Naive thymus-derived CD8-positive, alpha-beta T cell (primary cell): ENCODE measurements around the gene TGFBR3. TPM values are rescaled to one million over a fixed set of nuclear protein-coding genes. Genes with fewer than 3 reads are reported as not detected.

Experiments
- ATAC-seq, 2 donors: fragments of 150-1000 bp; cut with Tn5 transposase in 1 of 2; sonication (Bioruptor Pico), chemical (Tn5 transposase) in 1 of 2; 1 replicate in 1 of 2; 2 replicates in 1 of 2; pipeline ENCODE4 v1.10.0; 2021; ENCODE audit warnings: mild to moderate bottlenecking in 2 of 2, moderate library complexity in 2 of 2
- POLR2A ChIA-PET: fragments of 350-600 bp; sonication (Branson Sonifier 250); formaldehyde crosslinking; loops from one replicate; lab custom pipeline; 2021; ENCODE audit warnings: antibody characterized with exemption; lab: Charles Lee
- DNase-seq, 10 donors: peaks; one replicate each; pipeline versions ENCODE4 v3.0.0 to v3.0.0-alpha.2; 2020 to 2022
- H3K27ac Mint-ChIP-seq, 10 donors: one replicate each; pipeline ENCODE4 v1.8.0; 2020 to 2022; ENCODE audit warnings: mild to moderate bottlenecking in 10 of 10, mixed read lengths in 10 of 10, moderate library complexity in 4 of 10, inconsistent platforms in 1 of 10
- H3K27me3 Mint-ChIP-seq, 5 donors: one replicate each; pipeline ENCODE4 v1.8.0; 2021 to 2022; ENCODE audit warnings: mixed read lengths in 5 of 5
- H3K36me3 Mint-ChIP-seq, 3 donors: one replicate each; pipeline ENCODE4 v1.8.0; 2020 to 2022; ENCODE audit warnings: mixed read lengths in 3 of 3, mild to moderate bottlenecking in 2 of 3, inconsistent platforms in 1 of 3
- H3K4me1 Mint-ChIP-seq, 4 donors: one replicate each; pipeline ENCODE4 v1.8.0; 2021 to 2022; ENCODE audit warnings: mixed read lengths in 4 of 4
- H3K4me3 Mint-ChIP-seq, 10 donors: one replicate each; pipeline ENCODE4 v1.8.0; 2020 to 2022; ENCODE audit warnings: mild to moderate bottlenecking in 10 of 10, mixed read lengths in 10 of 10, moderate library complexity in 6 of 10, inconsistent platforms in 1 of 10
- H3K9me3 Mint-ChIP-seq, 9 donors: one replicate each; pipeline ENCODE4 v1.8.0; 2020 to 2022; ENCODE audit warnings: mixed read lengths in 9 of 9, mild to moderate bottlenecking in 3 of 9, inconsistent platforms in 1 of 9, moderate library complexity in 1 of 9
- polyA plus RNA-seq, 3 donors: library from polyadenylated mRNA; unstranded; fragments of 300-500 nt; fragmentation: Illumina TruSeq; gene quantifications; one replicate each; pipeline ENCODE4 v1.2.3, GENCODE V29; 2021
- total RNA-seq, 8 experiments: library from RNA in 2 of 8; stranded (reverse) in 2 of 8; gene quantifications; one replicate each; pipeline ENCODE4 v1.2.3 and lab custom pipeline; 2021 to 2026

Gene TGFBR3
- total and polyA plus RNA-seq, 5 experiments from 2014 or later: 6.1 to 67.6 (median 11.6) TPM

- Mint-ChIP-seq H3K4me1 (no peaks in the 10 kb centered on the region), H3K9me3 (peaks cover 0 to 28% (median 17%) of the 10 kb centered on the region in 9 donors)
- no peak for ATAC-seq
Observed at GRCh38 chr1:91661121-91661520, 224.8 kb downstream of the TGFBR3 start.

GRCh38 chr1:91660708-91661107 is 225.2 kb downstream of the TGFBR3 start:
- H3K27ac Mint-ChIP-seq: no peak overlapping the region
- DNase-seq: no peak
- peaks cover 0 to 1% (median 0%) of the 10 kb centered on the region in 5 donors for H3K27me3 Mint-ChIP-seq
- H3K4me1 Mint-ChIP-seq: no peaks in the 10 kb centered on the region
- peaks cover 0 to 11% (median 8%) of the 10 kb centered on the region in 3 donors for H3K36me3 Mint-ChIP-seq
- no peak overlapping the region for H3K4me3 Mint-ChIP-seq
- H3K9me3 Mint-ChIP-seq: peaks cover 0 to 28% (median 17%) of the 10 kb centered on the region in 9 donors
- POLR2A ChIA-PET: no interaction called here
- ATAC-seq: no peak

More at GRCh38 chr1:91661121-91661520, 224.8 kb downstream of the TGFBR3 start:
- POLR2A ChIA-PET: no interaction called here
- peaks cover 0 to 11% (median 8%) of the 10 kb centered on the region in 3 donors for H3K36me3 Mint-ChIP-seq
- no peak for DNase-seq
- peaks cover 0 to 1% (median 0%) of the 10 kb centered on the region in 5 donors for H3K27me3 Mint-ChIP-seq
- H3K27ac Mint-ChIP-seq: no peak overlapping the region
- no peak overlapping the region for H3K4me3 Mint-ChIP-seq

- Mint-ChIP-seq H3K4me3 (no peak overlapping the region), H3K4me1 (peaks cover 0 to 8% (median 0%) of the 10 kb centered on the region in 4 donors), H3K27me3 (peaks cover 0 to 1% (median 0%) of the 10 kb centered on the region in 5 donors), H3K9me3 (peaks cover 0 to 18% (median 10%) of the 10 kb centered on the region in 9 donors), H3K27ac (no peak overlapping the region), H3K36me3 (peaks cover 0 to 10% (median 8%) of the 10 kb centered on the region in 3 donors)
- POLR2A ChIA-PET: no interaction called here
- ATAC-seq (no peak), DNase-seq (no peak)
Observed at GRCh38 chr1:91655912-91656449, 230.0 kb downstream of the TGFBR3 start.

GRCh38 chr1:91653183-91653582 is 232.8 kb downstream of the TGFBR3 start:
- no peak for ATAC-seq
- H3K27me3 Mint-ChIP-seq: no peaks in the 10 kb centered on the region
- H3K9me3 Mint-ChIP-seq: no peaks in the 10 kb centered on the region
- DNase-seq: no peak
- peaks cover 0 to 8% (median 3%) of the 10 kb centered on the region in 4 donors for H3K4me1 Mint-ChIP-seq
- POLR2A ChIA-PET: no interaction called here
- no peak overlapping the region for H3K4me3 Mint-ChIP-seq
- H3K27ac Mint-ChIP-seq: no peak overlapping the region
- H3K36me3 Mint-ChIP-seq: no peaks in the 10 kb centered on the region

- Mint-ChIP-seq H3K27ac (no peak overlapping the region), H3K36me3 (no peaks in the 10 kb centered on the region), H3K9me3 (no peaks in the 10 kb centered on the region), H3K27me3 (no peaks in the 10 kb centered on the region), H3K4me1 (peaks cover 9 to 19% (median 10%) of the 10 kb centered on the region in 4 donors), H3K4me3 (no peak overlapping the region)
- ATAC-seq: no peak
- no peak for DNase-seq
- POLR2A ChIA-PET: no interaction called here
Observed at GRCh38 chr1:91651661-91652071, 234.3 kb downstream of the TGFBR3 start.

- H3K27ac Mint-ChIP-seq: peak overlapping the region in 1 of 10 donors; percentile 7
- no peak overlapping the region for H3K4me3 Mint-ChIP-seq
- ATAC-seq (no peak), DNase-seq (no peak)
- H3K9me3 Mint-ChIP-seq: no peaks in the 10 kb centered on the region
- H3K27me3 Mint-ChIP-seq: no peaks in the 10 kb centered on the region
- H3K36me3 Mint-ChIP-seq: no peaks in the 10 kb centered on the region
- H3K4me1 Mint-ChIP-seq: peaks cover 9 to 20% (median 11%) of the 10 kb centered on the region in 4 donors
- POLR2A ChIA-PET: no interaction called here
Observed at GRCh38 chr1:91651243-91651642, 234.7 kb downstream of the TGFBR3 start.

- Mint-ChIP-seq H3K36me3 (no peaks in the 10 kb centered on the region), H3K27me3 (no peaks in the 10 kb centered on the region), H3K9me3 (no peaks in the 10 kb centered on the region), H3K27ac (peak overlapping the region in 1 of 10 donors; percentile 7), H3K4me3 (no peak overlapping the region), H3K4me1 (peaks cover 9 to 20% (median 12%) of the 10 kb centered on the region in 4 donors)
- POLR2A ChIA-PET: no interaction called here
- DNase-seq (no peak), ATAC-seq (no peak)
Observed at GRCh38 chr1:91650764-91651163, 235.2 kb downstream of the TGFBR3 start.

GRCh38 chr1:91647061-91647460 is 238.9 kb downstream of the TGFBR3 start:
- DNase-seq (peak in 1 of 10 donors; percentile 1), ATAC-seq (no peak)
- Mint-ChIP-seq H3K36me3 (no peaks in the 10 kb centered on the region), H3K27me3 (no peaks in the 10 kb centered on the region), H3K4me1 (peaks cover 11 to 20% (median 15%) of the 10 kb centered on the region in 4 donors), H3K4me3 (no peak overlapping the region), H3K9me3 (no peaks in the 10 kb centered on the region), H3K27ac (peak overlapping the region in 4 of 10 donors; percentile 7 to 50 (median 38))
- POLR2A ChIA-PET: no interaction called here

GRCh38 chr1:91645031-91645430 is 240.9 kb downstream of the TGFBR3 start:
- ATAC-seq: no peak

GRCh38 chr1:91643431-91643830 is 242.5 kb downstream of the TGFBR3 start:
- H3K4me3 Mint-ChIP-seq: no peak overlapping the region
- H3K27ac Mint-ChIP-seq: no peak overlapping the region
- ATAC-seq (no peak), DNase-seq (no peak)
- peaks cover 6 to 20% (median 15%) of the 10 kb centered on the region in 4 donors for H3K4me1 Mint-ChIP-seq
- POLR2A ChIA-PET: no interaction called here
- H3K27me3 Mint-ChIP-seq: peaks cover 0 to 7% (median 0%) of the 10 kb centered on the region in 5 donors
- peaks cover 0 to 6% (median 4%) of the 10 kb centered on the region in 3 donors for H3K36me3 Mint-ChIP-seq
- peaks cover 0 to 9% (median 5%) of the 10 kb centered on the region in 9 donors for H3K9me3 Mint-ChIP-seq

More at GRCh38 chr1:91645031-91645430, 240.9 kb downstream of the TGFBR3 start:
- H3K36me3 Mint-ChIP-seq: peaks cover 0 to 6% (median 4%) of the 10 kb centered on the region in 3 donors
- POLR2A ChIA-PET: no interaction called here
- peaks cover 11 to 20% (median 15%) of the 10 kb centered on the region in 4 donors for H3K4me1 Mint-ChIP-seq
- peaks cover 0 to 9% (median 2%) of the 10 kb centered on the region in 9 donors for H3K9me3 Mint-ChIP-seq
- H3K4me3 Mint-ChIP-seq: no peak overlapping the region
- H3K27me3 Mint-ChIP-seq: peaks cover 0 to 7% (median 0%) of the 10 kb centered on the region in 5 donors
- H3K27ac Mint-ChIP-seq: no peak overlapping the region
- no peak for DNase-seq

- H3K4me1 Mint-ChIP-seq: peaks cover 0 to 10% (median 3%) of the 10 kb centered on the region in 4 donors
- POLR2A ChIA-PET: no interaction called here
- H3K36me3 Mint-ChIP-seq: peaks cover 0 to 6% (median 4%) of the 10 kb centered on the region in 3 donors
- H3K27me3 Mint-ChIP-seq: peaks cover 0 to 7% (median 0%) of the 10 kb centered on the region in 5 donors
- DNase-seq (no peak), ATAC-seq (no peak)
- no peak overlapping the region for H3K27ac Mint-ChIP-seq
- peaks cover 0 to 9% (median 5%) of the 10 kb centered on the region in 9 donors for H3K9me3 Mint-ChIP-seq
- no peak overlapping the region for H3K4me3 Mint-ChIP-seq
Observed at GRCh38 chr1:91640877-91641526, 244.9 kb downstream of the TGFBR3 start.

- H3K27ac Mint-ChIP-seq: no peak overlapping the region
- POLR2A ChIA-PET: no interaction called here
- no peak for ATAC-seq
- no peak for DNase-seq
- H3K9me3 Mint-ChIP-seq: peaks cover 0 to 9% (median 5%) of the 10 kb centered on the region in 9 donors
- H3K36me3 Mint-ChIP-seq: peaks cover 0 to 6% (median 4%) of the 10 kb centered on the region in 3 donors
- H3K4me3 Mint-ChIP-seq: no peak overlapping the region
- H3K4me1 Mint-ChIP-seq: peaks cover 0 to 7% (median 3%) of the 10 kb centered on the region in 4 donors
- peaks cover 0 to 7% (median 0%) of the 10 kb centered on the region in 5 donors for H3K27me3 Mint-ChIP-seq
Observed at GRCh38 chr1:91637539-91637994, 248.4 kb downstream of the TGFBR3 start.

- H3K4me1 Mint-ChIP-seq: peaks cover 0 to 3% (median 0%) of the 10 kb centered on the region in 4 donors
- peaks cover 0 to 4% (median 3%) of the 10 kb centered on the region in 9 donors for H3K9me3 Mint-ChIP-seq
- POLR2A ChIA-PET: no interaction called here
- no peak for ATAC-seq
- no peak for DNase-seq
- H3K4me3 Mint-ChIP-seq: no peak overlapping the region
- H3K27ac Mint-ChIP-seq: peak overlapping the region in 1 of 10 donors; percentile 46
- H3K36me3 Mint-ChIP-seq: peaks cover 0 to 3% (median 0%) of the 10 kb centered on the region in 3 donors
- peaks cover 0 to 2% (median 0%) of the 10 kb centered on the region in 5 donors for H3K27me3 Mint-ChIP-seq
Observed at GRCh38 chr1:91635763-91636162, 250.2 kb downstream of the TGFBR3 start.
